Mucosa of stomach (tissue), 1 donor: ENCODE measurements around the gene POPDC3.
"Not testable (repeated sequence)": the region's sequence is repeated elsewhere in the genome, so short reads cannot be mapped to it uniquely, and the experiment has no call there.

Source experiments
- H3K27me3 ChIP-seq: one replicate; pipeline ENCODE4 v1.7.0; 2013; ENCODE audit warnings: mild to moderate bottlenecking, low read length; ENCODE audit not compliant: control insufficient read depth, insufficient read depth
- H3K36me3 ChIP-seq: one replicate; pipeline ENCODE4 v1.7.0; 2013; ENCODE audit warnings: low read length; ENCODE audit not compliant: control insufficient read depth, insufficient read depth
- H3K4me1 ChIP-seq: one replicate; pipeline ENCODE4 v1.7.0; 2013; ENCODE audit warnings: mild to moderate bottlenecking, low read length; ENCODE audit not compliant: control insufficient read depth, insufficient read depth
- H3K4me3 ChIP-seq: one replicate; pipeline ENCODE4 v1.7.0; 2013; ENCODE audit warnings: low read length
- H3K9ac ChIP-seq: one replicate; pipeline ENCODE4 v1.7.0; 2013; ENCODE audit warnings: mild to moderate bottlenecking, low read length, moderate library complexity
- H3K9me3 ChIP-seq: one replicate; pipeline ENCODE4 v1.7.0; 2013; ENCODE audit warnings: mild to moderate bottlenecking, low read length, moderate library complexity; ENCODE audit not compliant: control insufficient read depth
- donor health status: Pancreatic carcinoma.

Gene POPDC3

GRCh38 chr6:105179244-105180065 lies at the start of gene POPDC3:
Gene POPDC3 (minus strand): TSS chr6:105180014. CDS start chr6:105161909, 18,105 bp downstream.
- Histone ChIP-seq H3K9ac (no peak within 1 kb of the TSS), H3K4me1 (no peaks in the 10 kb centered on the region), H3K9me3 (no peaks in the 10 kb centered on the region), H3K4me3 (no peak within 1 kb of the TSS), H3K36me3 (no peaks in the 10 kb centered on the region), H3K27me3 (peaks cover 39% of the 10 kb centered on the region)

GRCh38 chr6:105227295-105227767 lies 47.5 kb upstream of the POPDC3 start:
- Histone ChIP-seq H3K27me3 (no peaks in the 10 kb centered on the region), H3K9ac (no peak overlapping the region), H3K4me3 (no peak overlapping the region), H3K36me3 (no peaks in the 10 kb centered on the region), H3K4me1 (no peaks in the 10 kb centered on the region), H3K9me3 (no peaks in the 10 kb centered on the region)

GRCh38 chr6:105226598-105227294 lies 46.9 kb upstream of the POPDC3 start:
- no peak overlapping the region for H3K4me3 ChIP-seq
- no peaks in the 10 kb centered on the region for H3K36me3 ChIP-seq
- H3K9ac ChIP-seq: no peak overlapping the region
- no peaks in the 10 kb centered on the region for H3K9me3 ChIP-seq
- no peaks in the 10 kb centered on the region for H3K4me1 ChIP-seq
- H3K27me3 ChIP-seq: no peaks in the 10 kb centered on the region

GRCh38 chr6:105223242-105223641 lies 43.4 kb upstream of the POPDC3 start:
- Histone ChIP-seq H3K9me3 (no peaks in the 10 kb centered on the region), H3K27me3 (no peaks in the 10 kb centered on the region), H3K4me1 (no peaks in the 10 kb centered on the region), H3K36me3 (no peaks in the 10 kb centered on the region), H3K4me3 (no peak overlapping the region), H3K9ac (no peak overlapping the region)

- not testable (repeated sequence) for H3K9ac ChIP-seq, H3K36me3 ChIP-seq, H3K4me1 ChIP-seq, H3K4me3 ChIP-seq, H3K27me3 ChIP-seq, H3K9me3 ChIP-seq
Measured at GRCh38 chr6:105221219-105221618, 41.4 kb upstream of the POPDC3 start.

GRCh38 chr6:105220186-105220585 lies 40.4 kb upstream of the POPDC3 start:
- H3K9me3 ChIP-seq: no peaks in the 10 kb centered on the region
- H3K4me3 ChIP-seq: no peak overlapping the region
- no peak overlapping the region for H3K9ac ChIP-seq
- no peaks in the 10 kb centered on the region for H3K4me1 ChIP-seq
- no peaks in the 10 kb centered on the region for H3K27me3 ChIP-seq
- H3K36me3 ChIP-seq: no peaks in the 10 kb centered on the region

GRCh38 chr6:105219218-105219617 lies 39.4 kb upstream of the POPDC3 start:
- H3K27me3 ChIP-seq, H3K4me1 ChIP-seq, H3K36me3 ChIP-seq, H3K9ac ChIP-seq, H3K4me3 ChIP-seq, H3K9me3 ChIP-seq: not testable (repeated sequence)

GRCh38 chr6:105215506-105215905 lies 35.7 kb upstream of the POPDC3 start:
- Histone ChIP-seq H3K9me3 (no peaks in the 10 kb centered on the region), H3K4me3 (no peak overlapping the region), H3K27me3 (no peaks in the 10 kb centered on the region), H3K36me3 (no peaks in the 10 kb centered on the region), H3K4me1 (no peaks in the 10 kb centered on the region), H3K9ac (no peak overlapping the region)

- Histone ChIP-seq H3K9ac (no peak overlapping the region), H3K4me3 (no peak overlapping the region), H3K9me3 (no peaks in the 10 kb centered on the region), H3K36me3 (no peaks in the 10 kb centered on the region), H3K27me3 (no peaks in the 10 kb centered on the region), H3K4me1 (no peaks in the 10 kb centered on the region)
Measured at GRCh38 chr6:105214668-105215067, 34.9 kb upstream of the POPDC3 start.

GRCh38 chr6:105213272-105213671 lies 33.5 kb upstream of the POPDC3 start:
- H3K9me3 ChIP-seq: no peaks in the 10 kb centered on the region
- H3K36me3 ChIP-seq: no peaks in the 10 kb centered on the region
- H3K9ac ChIP-seq: no peak overlapping the region
- H3K4me1 ChIP-seq: no peaks in the 10 kb centered on the region
- H3K4me3 ChIP-seq: no peak overlapping the region
- H3K27me3 ChIP-seq: no peaks in the 10 kb centered on the region

GRCh38 chr6:105212587-105212986 lies 32.8 kb upstream of the POPDC3 start:
- H3K4me1 ChIP-seq: no peaks in the 10 kb centered on the region
- no peak overlapping the region for H3K4me3 ChIP-seq
- no peaks in the 10 kb centered on the region for H3K9me3 ChIP-seq
- no peaks in the 10 kb centered on the region for H3K27me3 ChIP-seq
- H3K9ac ChIP-seq: no peak overlapping the region
- H3K36me3 ChIP-seq: no peaks in the 10 kb centered on the region

GRCh38 chr6:105211831-105212230 lies 32.0 kb upstream of the POPDC3 start:
- Histone ChIP-seq H3K36me3 (no peaks in the 10 kb centered on the region), H3K9me3 (no peaks in the 10 kb centered on the region), H3K4me3 (no peak overlapping the region), H3K27me3 (no peaks in the 10 kb centered on the region), H3K4me1 (no peaks in the 10 kb centered on the region), H3K9ac (no peak overlapping the region)
